Esophagus squamous epithelium (tissue), 4 donors: ENCODE results near the gene TMTC1.

Experiments
- CTCF ChIP-seq, 6 experiments: fragments of 450-650 bp in 4 of 6; fragments of 200-600 bp in 2 of 6; sonication (generic) in 2 of 6; IDR thresholded peaks; one replicate each; pipeline ENCODE4 v1.5.1; 2016 to 2019; ENCODE audit warnings: antibody characterized with exemption in 6 of 6, mild to moderate bottlenecking in 4 of 6, moderate library complexity in 4 of 6
- POLR2A ChIP-seq, 4 donors: fragments of 450-650 bp; IDR thresholded peaks; one replicate each; pipeline ENCODE4 v1.6.1; 2017; ENCODE audit warnings: antibody characterized with exemption in 4 of 4, mild to moderate bottlenecking in 4 of 4, moderate library complexity in 3 of 4

- TF ChIP-seq CTCF (IDR thresholded peaks at IDR 0.05), result no peak
- TF ChIP-seq POLR2A (IDR thresholded peaks at IDR 0.05), result no peak
Observed at GRCh38 chr12:29610473-29611170, 173.1 kb downstream of the TMTC1 start.
